GM21723 (cell line): ENCODE data around the gene CHN2.

Experiments used
- ATAC-seq: cut with Tn5 transposase; IDR thresholded peaks from one replicate; pipeline ENCODE4 v1.9.1; 2021; ENCODE audit warnings: mild to moderate bottlenecking, moderate library complexity; ENCODE audit not compliant: unreplicated experiment

CHN2 gene

GRCh38 chr7:29216128-29216527, 21.6 kb downstream of the CHN2 start:
- no peak for ATAC-seq

DNA sequence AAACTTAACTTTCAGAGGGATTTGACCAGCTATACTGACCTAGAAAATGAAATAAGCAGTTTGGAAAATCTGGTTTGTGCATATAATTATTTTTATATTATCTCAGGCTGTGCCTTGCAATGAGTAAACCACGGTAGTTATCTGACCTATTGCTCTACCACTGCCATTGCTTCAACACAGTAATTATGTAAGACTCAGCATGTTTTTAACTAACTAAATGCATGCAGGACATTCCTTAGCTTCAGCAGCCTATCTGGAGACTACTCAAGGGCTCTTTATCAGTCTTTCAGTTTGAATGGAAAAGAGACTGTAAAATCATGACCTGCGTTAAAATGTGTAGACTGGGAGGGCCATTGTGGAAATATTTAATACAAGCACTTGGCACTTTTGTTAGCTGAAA, 22.5 kb downstream of the CHN2 start:
- no peak for ATAC-seq

DNA sequence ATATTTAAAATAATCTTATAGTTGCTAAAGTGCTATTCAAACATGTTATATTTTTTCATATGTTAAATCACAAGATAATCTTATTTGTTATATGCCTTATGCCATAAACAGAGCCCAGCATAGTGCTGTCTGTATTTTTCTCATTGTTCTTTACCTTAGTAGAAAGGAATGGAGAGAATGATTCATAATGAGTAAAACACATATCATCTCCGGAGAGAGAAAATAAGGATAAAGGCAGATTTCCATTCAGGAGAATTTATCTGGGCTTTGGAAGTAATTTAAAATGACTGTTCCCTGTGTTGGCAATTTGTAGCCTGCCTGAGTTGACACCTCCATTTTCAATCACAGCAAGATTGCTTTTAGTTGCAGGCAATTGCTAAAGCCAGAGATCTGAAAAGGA, 30.2 kb downstream of the CHN2 start:
- no peak for ATAC-seq

- no peak for ATAC-seq
These were observed 33.9 kb downstream of the CHN2 start for GRCh38 chr7:29228289-29229011.

GRCh38 chr7:29229066-29229465, 34.5 kb downstream of the CHN2 start:
- ATAC-seq: no peak

DNA sequence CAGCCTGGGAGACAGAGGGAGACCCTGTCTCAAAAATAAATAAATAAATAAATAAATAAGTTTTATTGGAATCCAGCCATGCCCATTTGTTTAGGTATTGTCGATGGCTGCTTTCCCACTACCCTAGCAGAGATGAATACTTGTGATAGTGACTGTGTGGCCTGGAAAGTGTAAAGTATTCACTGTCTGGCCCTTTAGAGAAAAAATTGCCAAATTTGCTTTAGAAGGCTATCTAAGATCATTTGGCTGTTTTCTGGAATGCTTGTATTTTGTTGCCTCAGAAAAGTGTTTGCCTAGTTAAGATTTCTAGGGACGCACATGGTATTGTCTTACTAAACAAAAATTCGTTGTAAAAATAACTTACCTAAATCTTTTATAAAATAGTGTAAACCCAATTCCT, 35.4 kb downstream of the CHN2 start:
- ATAC-seq: no peak

DNA sequence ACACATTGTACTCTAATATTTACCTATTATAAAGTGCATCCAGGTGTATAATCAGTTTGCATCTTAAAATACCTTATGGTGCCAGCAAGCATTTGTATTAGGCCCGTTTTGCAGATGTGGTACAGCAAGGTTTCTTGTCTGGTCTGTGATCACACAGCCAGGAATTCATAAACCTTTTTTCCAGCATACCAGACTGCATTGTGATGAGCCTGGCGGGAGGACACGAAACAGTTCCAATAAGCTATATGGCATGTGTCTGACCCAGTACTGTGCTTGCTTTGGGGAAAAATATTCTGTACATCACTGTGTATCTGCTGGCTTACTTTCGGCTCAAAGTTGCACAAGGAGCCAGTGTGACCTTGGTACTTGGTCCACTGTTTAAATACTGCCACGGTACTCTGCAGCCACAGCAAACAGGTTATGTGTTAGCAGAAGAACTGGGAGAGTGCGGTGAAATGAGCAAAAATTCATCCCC, 36.3 kb downstream of the CHN2 start:
- ATAC-seq: no peak

GRCh38 chr7:29231671-29232232, 37.2 kb downstream of the CHN2 start:
- no peak for ATAC-seq

- ATAC-seq: no peak
These were observed 39.9 kb downstream of the CHN2 start for GRCh38 chr7:29234438-29234837.

GRCh38 chr7:29236071-29236580, 41.6 kb downstream of the CHN2 start:
- no peak for ATAC-seq

- no peak for ATAC-seq
These were observed 42.1 kb downstream of the CHN2 start for GRCh38 chr7:29236649-29237048.

DNA sequence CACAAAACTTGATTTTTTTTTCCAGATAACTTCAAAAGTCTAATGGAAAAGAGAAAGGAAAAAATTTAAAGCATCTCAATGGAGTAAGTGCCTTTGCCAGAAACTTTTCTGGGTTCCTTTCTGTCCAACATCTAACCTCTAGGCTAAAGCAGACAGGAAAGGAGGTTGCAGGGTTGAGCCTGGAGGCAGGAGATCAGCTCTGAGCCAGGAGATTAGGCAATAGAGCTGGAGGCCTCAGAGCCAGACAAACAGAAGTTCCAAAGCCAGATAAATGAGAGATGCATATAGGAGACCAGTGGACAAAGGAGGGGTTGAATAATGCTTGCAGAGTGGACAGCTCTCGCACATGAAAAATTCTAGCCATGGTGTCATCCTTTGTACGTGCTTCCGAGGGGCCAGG, 42.9 kb downstream of the CHN2 start:
- no peak for ATAC-seq

GRCh38 chr7:29239638-29240037, 45.1 kb downstream of the CHN2 start:
- ATAC-seq: no peak

DNA sequence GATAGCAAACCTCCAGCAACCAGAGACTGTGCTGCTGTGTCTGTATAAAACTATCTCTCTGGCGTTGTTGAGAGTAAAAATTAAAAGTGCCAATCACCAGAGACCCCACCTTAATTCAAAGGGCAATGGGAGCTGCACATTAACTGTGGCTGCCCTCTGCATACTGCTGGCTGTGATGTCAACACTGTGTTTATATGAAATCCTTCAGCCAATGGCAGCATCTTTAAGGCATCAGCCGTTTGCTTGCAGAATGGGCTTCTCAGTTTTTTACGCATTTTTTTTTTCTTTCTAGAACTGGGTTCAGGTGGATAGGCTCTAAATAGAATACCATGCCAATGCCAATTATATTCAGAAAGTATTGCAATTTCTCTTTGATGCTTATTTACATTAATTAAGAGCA, 47.7 kb downstream of the CHN2 start:
- no peak for ATAC-seq

- ATAC-seq: no peak
These were observed 49.5 kb downstream of the CHN2 start for GRCh38 chr7:29243910-29244655.

DNA sequence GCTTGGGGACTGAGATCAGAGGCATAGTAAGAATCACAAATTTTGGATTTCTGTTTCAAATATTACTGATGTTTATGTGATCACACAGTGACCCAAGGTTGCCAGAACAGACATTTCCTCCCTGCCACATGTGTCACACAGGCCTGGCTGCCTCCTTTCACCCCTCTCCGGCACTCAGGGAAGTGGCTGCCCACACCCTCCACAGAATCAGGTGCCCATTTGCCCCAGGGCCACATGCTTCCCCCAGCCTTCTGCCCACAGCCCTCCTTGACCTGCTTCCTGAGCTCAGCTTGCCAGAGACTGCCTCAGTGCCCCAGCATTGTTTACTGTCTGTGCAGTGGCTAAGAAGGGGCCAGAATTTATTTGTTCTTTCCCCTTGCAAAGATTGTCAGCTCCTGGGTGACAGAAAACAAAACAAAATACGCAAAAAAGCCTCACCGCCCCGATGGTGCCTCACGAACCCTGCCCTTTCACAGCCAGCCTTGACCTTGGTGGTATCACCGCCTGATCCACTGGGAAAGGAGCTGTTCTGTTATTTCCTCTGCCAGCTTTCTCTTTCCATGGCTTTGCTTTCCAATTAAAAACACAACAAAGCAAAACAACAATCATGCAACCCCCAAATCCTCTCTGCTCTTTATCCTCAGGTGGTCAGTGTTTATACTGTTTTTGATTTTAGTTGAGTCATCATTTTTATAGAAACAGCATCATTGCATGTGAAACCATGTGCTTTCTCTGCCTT, 52.8 kb downstream of the CHN2 start:
- no peak for ATAC-seq

GRCh38 chr7:29247963-29248236, 53.3 kb downstream of the CHN2 start:
- no peak for ATAC-seq

DNA sequence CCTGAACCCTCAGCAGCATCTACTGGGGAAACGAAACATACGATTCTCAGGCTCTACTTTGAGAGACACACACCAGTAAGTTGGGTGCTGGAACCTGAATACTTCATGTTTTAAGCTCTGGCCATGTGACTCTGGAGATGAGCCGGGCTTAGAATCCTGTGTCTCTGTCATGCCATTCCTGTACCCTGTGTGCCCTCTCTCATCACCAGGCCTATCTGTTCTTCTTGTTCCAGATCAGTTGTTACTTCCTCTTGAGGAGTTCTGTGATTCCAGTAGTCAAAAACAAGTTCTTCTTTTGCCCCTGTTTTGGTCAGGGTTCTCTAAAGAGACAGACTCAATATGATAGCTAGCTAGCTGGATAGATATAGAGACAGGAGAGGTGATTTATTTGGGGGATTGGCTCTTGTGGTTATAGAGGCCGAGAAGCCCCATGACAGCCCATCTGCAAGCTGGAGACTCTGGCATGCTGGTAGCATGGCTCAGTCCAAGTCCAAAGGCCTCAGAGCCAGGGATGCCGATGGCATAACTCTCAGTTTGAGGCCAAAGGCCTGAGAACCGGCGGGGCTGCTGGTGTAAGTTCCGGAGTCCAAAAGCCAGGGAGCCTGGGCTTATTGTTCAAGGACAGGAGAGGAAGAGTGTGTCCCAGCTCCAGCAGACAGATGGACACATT, 54.3 kb downstream of the CHN2 start:
- ATAC-seq: no peak

DNA sequence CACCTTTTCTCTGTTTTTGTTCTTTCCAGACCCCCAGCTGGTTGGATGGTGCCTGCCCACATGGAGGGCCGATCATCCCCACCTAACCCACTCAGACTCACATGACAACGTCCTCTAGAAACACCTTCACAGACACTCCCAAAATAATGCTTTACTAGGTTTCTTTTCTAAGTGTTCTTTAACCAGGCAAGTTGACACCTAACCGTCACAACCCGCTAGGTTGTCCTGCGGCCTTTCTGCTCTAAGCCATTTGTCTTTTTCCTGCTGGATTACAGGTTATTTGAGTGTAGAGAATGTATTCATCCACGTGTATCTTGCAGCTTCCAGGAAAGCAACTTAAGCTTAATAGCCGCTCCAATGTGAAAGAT, 54.8 kb downstream of the CHN2 start:
- no peak for ATAC-seq

DNA sequence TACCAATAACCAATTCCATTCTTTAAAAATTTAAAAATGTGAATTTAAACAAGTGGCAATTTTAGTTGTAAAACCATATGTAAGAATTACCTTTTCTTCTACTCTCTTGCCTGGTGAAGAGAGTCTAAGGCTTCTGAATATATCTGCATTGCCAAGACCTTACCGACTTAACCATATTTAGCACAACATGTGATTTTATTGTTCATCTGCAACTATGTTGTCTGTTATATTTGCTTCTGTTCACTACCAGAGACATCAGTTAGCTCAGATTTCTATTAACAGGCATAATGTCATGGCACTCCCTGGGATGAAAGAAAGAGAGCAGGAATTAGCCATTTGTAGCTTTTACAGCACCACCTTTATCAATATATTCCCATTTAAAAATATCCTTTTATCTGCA, 55.3 kb downstream of the CHN2 start:
- no peak for ATAC-seq

DNA sequence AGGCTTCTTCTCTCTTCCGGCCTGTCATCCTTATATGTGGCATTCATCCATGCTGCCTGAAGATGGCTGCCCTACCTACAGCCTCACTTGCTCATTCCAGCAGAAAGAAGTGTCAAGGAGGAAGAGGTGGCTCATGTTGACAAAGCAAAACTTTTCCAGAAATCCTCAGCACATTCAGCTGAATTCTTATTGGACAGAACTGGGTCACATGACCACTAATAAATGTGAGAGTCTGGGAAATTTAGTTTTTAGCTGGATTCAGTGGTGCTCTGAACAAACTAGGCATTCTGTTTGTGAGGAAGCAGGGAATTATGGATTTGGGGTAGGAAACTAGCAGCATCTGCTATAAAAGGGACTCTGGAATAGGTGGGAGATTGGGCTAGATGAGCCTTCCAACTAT, 58.6 kb downstream of the CHN2 start:
- ATAC-seq: no peak
